Neural crest cell (in vitro differentiated cells): ENCODE data around the gene ELN. TPM values are rescaled to one million over a fixed set of nuclear protein-coding genes. Genes with fewer than 3 reads are reported as not detected.
"Not testable (repeated sequence)": the region's sequence is repeated elsewhere in the genome, so short reads cannot be mapped to it uniquely, and the experiment has no call there.

Experiments used
- DNase-seq: peaks from one replicate; pipeline ENCODE4 v3.0.0; 2021; ENCODE audit warnings: low read depth, mixed read lengths, low spot score
- H3K27ac Mint-ChIP-seq: one replicate; pipeline ENCODE4 v1.8.0; 2021; ENCODE audit warnings: mild to moderate bottlenecking, mixed read lengths; ENCODE audit not compliant: unreplicated experiment
- H3K27me3 Mint-ChIP-seq: 2 replicates; pipeline ENCODE4 v1.8.0; 2021; ENCODE audit warnings: low read depth, mild to moderate bottlenecking, mixed read lengths
- H3K36me3 Mint-ChIP-seq: 2 replicates; pipeline ENCODE4 v1.8.0; 2021; ENCODE audit warnings: low read depth, mild to moderate bottlenecking, mixed read lengths
- H3K4me1 Mint-ChIP-seq: 2 replicates; pipeline ENCODE4 v1.8.0; 2021; ENCODE audit warnings: mixed read lengths
- H3K4me3 Mint-ChIP-seq: one replicate; pipeline ENCODE4 v1.8.0; 2021; ENCODE audit warnings: mild to moderate bottlenecking, mixed read lengths
- H3K9me3 Mint-ChIP-seq: 2 replicates; pipeline ENCODE4 v1.8.0; 2021; ENCODE audit warnings: mixed read lengths
- CTCF ChIP-seq: fragments of 200-600 bp; sonication (generic); conservative IDR thresholded peaks from 2 replicates; pipeline ENCODE4 v1.5.0; 2021; ENCODE audit warnings: antibody characterized with exemption, mild to moderate bottlenecking
- total RNA-seq: library from RNA; stranded (reverse); gene quantifications from 2 replicates; pipeline ENCODE4 v1.2.1, GENCODE V29; 2021

ELN gene
- total RNA-seq, 1 donor from 2014 or later = 1.0 TPM

GRCh38 chr7:74007242-74007567 is 20.8 kb upstream of the ELN start:
- no peaks in the 10 kb centered on the region for H3K4me1 Mint-ChIP-seq
- no peaks in the 10 kb centered on the region for H3K27me3 Mint-ChIP-seq
- no peak overlapping the region for H3K27ac Mint-ChIP-seq
- H3K36me3 Mint-ChIP-seq = no peaks in the 10 kb centered on the region
- no peak for DNase-seq
- no peak for TF ChIP-seq CTCF
- no peak overlapping the region for H3K4me3 Mint-ChIP-seq
- H3K9me3 Mint-ChIP-seq = no peaks in the 10 kb centered on the region

- no peak for DNase-seq
- H3K9me3 Mint-ChIP-seq = no peaks in the 10 kb centered on the region
- H3K4me1 Mint-ChIP-seq = no peaks in the 10 kb centered on the region
- H3K27me3 Mint-ChIP-seq = no peaks in the 10 kb centered on the region
- H3K4me3 Mint-ChIP-seq = no peak overlapping the region
- H3K27ac Mint-ChIP-seq = no peak overlapping the region
- no peak for TF ChIP-seq CTCF
- H3K36me3 Mint-ChIP-seq = no peaks in the 10 kb centered on the region
Measured at GRCh38 chr7:74008687-74009086, 19.3 kb upstream of the ELN start.

- H3K36me3 Mint-ChIP-seq = no peaks in the 10 kb centered on the region
- no peak overlapping the region for H3K4me3 Mint-ChIP-seq
- H3K9me3 Mint-ChIP-seq = no peaks in the 10 kb centered on the region
- no peak for TF ChIP-seq CTCF
- DNase-seq = no peak
- no peak overlapping the region for H3K27ac Mint-ChIP-seq
- H3K4me1 Mint-ChIP-seq = no peaks in the 10 kb centered on the region
- no peaks in the 10 kb centered on the region for H3K27me3 Mint-ChIP-seq
Measured at GRCh38 chr7:74009719-74010118, 18.3 kb upstream of the ELN start.

- no peak overlapping the region for H3K4me3 Mint-ChIP-seq
- H3K27ac Mint-ChIP-seq = no peak overlapping the region
- DNase-seq = no peak
- no peaks in the 10 kb centered on the region for H3K36me3 Mint-ChIP-seq
- TF ChIP-seq CTCF = no peak
- no peaks in the 10 kb centered on the region for H3K4me1 Mint-ChIP-seq
- no peaks in the 10 kb centered on the region for H3K27me3 Mint-ChIP-seq
- H3K9me3 Mint-ChIP-seq = no peaks in the 10 kb centered on the region
Measured at GRCh38 chr7:74010407-74010806, 17.6 kb upstream of the ELN start.

GRCh38 chr7:74011421-74011820 is 16.6 kb upstream of the ELN start:
- not testable (repeated sequence) for H3K27ac Mint-ChIP-seq, H3K27me3 Mint-ChIP-seq, H3K4me3 Mint-ChIP-seq, H3K4me1 Mint-ChIP-seq, H3K9me3 Mint-ChIP-seq, H3K36me3 Mint-ChIP-seq, DNase-seq

- TF ChIP-seq CTCF = no peak
- no peaks in the 10 kb centered on the region for H3K36me3 Mint-ChIP-seq
- H3K27ac Mint-ChIP-seq = no peak overlapping the region
- H3K4me1 Mint-ChIP-seq = no peaks in the 10 kb centered on the region
- H3K9me3 Mint-ChIP-seq = no peaks in the 10 kb centered on the region
- H3K27me3 Mint-ChIP-seq = no peaks in the 10 kb centered on the region
- H3K4me3 Mint-ChIP-seq = no peak overlapping the region
- no peak for DNase-seq
Measured at GRCh38 chr7:74012842-74013249, 15.1 kb upstream of the ELN start.
